Sigmoid colon (tissue), 7 donors: ENCODE results near the gene GPR89A. TPM values are rescaled to one million over a fixed set of nuclear protein-coding genes. Genes with fewer than 3 reads are reported as not detected.
A peak's percentile ranks its signal among the peaks of the same experiment; 100 is the strongest.
"Not testable (repeated sequence)": the region's sequence is repeated elsewhere in the genome, so short reads cannot be mapped to it uniquely, and the experiment has no call there.

Experiments used
- DNase-seq: peaks from one replicate; pipeline ENCODE4 v3.0.0-alpha.2; 2019
- H3K27ac ChIP-seq, 4 donors: fragments of 200-600 bp; sonication (generic); one replicate each; pipeline ENCODE4 v1.5.1; 2016 to 2019; ENCODE audit warnings: mild to moderate bottlenecking in 1 of 4
- H3K27me3 ChIP-seq, 3 donors: fragments of 200-600 bp; sonication (generic); one replicate each; pipeline ENCODE4 v1.5.1; 2019; ENCODE audit warnings: mild to moderate bottlenecking in 1 of 3
- H3K36me3 ChIP-seq, 4 donors: fragments of 200-600 bp; sonication (generic); one replicate each; pipeline ENCODE4 v1.5.1; 2016 to 2019
- H3K4me1 ChIP-seq, 4 donors: fragments of 200-600 bp; sonication (generic); one replicate each; pipeline ENCODE4 v1.5.1; 2017 to 2019
- H3K4me3 ChIP-seq, 4 donors: fragments of 200-600 bp; sonication (generic); one replicate each; pipeline ENCODE4 v1.5.1; 2017 to 2019; ENCODE audit warnings: mild to moderate bottlenecking in 2 of 4, moderate library complexity in 1 of 4
- H3K9me3 ChIP-seq, 4 donors: fragments of 200-600 bp in 3 of 4; sonication (generic) in 3 of 4; one replicate each; pipeline versions ENCODE4 v1.5.1 to v1.6.1; 2013 to 2019
- CTCF ChIP-seq, 4 experiments: fragments of 450-650 bp in 3 of 4; fragments of 200-600 bp in 1 of 4; IDR thresholded peaks; one replicate each; pipeline ENCODE4 v1.5.1; 2016 to 2019; ENCODE audit warnings: antibody characterized with exemption in 4 of 4, mild to moderate bottlenecking in 3 of 4, moderate library complexity in 2 of 4
- EP300 ChIP-seq, 4 donors: sonication (generic); formaldehyde crosslinking; IDR thresholded peaks; one replicate each; pipeline ENCODE4 v1.6.1; 2017; ENCODE audit warnings: antibody characterized with exemption in 4 of 4
- POLR2A ChIP-seq, 2 donors: fragments of 450-650 bp; IDR thresholded peaks; one replicate each; pipeline ENCODE4 v1.6.1; 2016; ENCODE audit warnings: antibody characterized with exemption in 2 of 2, mild to moderate bottlenecking in 2 of 2, moderate library complexity in 2 of 2
- POLR2AphosphoS5 ChIP-seq, 4 donors: sonication (generic); formaldehyde crosslinking; IDR thresholded peaks; one replicate each; pipeline ENCODE4 v1.6.1; 2017; ENCODE audit warnings: antibody characterized with exemption in 4 of 4
- WGBS, 2 donors: extraction: QIAGEN DNeasy Blood & Tissue Kit; methylation state at CpG; one replicate each; pipeline ENCODE4 v1.1.7; 2013; 5-methylcytosine and 5-hydroxymethylcytosine counted together
- intact Hi-C: fragments of 100-400 bp; cut with DNase I; formaldehyde crosslinking; loops from one replicate; pipeline ENCODE4 v1.15.1; 2023
- polyA plus RNA-seq, 3 donors: library from polyadenylated mRNA; stranded (reverse); fragments of 200-250 nt; gene quantifications; one replicate each; pipeline ENCODE4 v1.2.3, GENCODE V29; 2013
- total RNA-seq, 4 donors: library from RNA; depleted of rRNA; stranded (reverse); fragments of >200 nt; gene quantifications; one replicate each; pipeline ENCODE4 v1.1.0, GENCODE V29; 2016
- donor health status: healthy with polysubstance abuse.
- donor health status: Bipolar disorder and iron deficiency.
- donor health status: healthy.

The GPR89A gene
- total RNA-seq (10 to 100 TPM; 16.3 to 51.2 (median 24.3) TPM), polyA plus RNA-seq (10 to 100 TPM in 1 of 3 donors, 1 to 10 TPM in 2; 3.6 to 11.0 (median 4.2) TPM)

DNA sequence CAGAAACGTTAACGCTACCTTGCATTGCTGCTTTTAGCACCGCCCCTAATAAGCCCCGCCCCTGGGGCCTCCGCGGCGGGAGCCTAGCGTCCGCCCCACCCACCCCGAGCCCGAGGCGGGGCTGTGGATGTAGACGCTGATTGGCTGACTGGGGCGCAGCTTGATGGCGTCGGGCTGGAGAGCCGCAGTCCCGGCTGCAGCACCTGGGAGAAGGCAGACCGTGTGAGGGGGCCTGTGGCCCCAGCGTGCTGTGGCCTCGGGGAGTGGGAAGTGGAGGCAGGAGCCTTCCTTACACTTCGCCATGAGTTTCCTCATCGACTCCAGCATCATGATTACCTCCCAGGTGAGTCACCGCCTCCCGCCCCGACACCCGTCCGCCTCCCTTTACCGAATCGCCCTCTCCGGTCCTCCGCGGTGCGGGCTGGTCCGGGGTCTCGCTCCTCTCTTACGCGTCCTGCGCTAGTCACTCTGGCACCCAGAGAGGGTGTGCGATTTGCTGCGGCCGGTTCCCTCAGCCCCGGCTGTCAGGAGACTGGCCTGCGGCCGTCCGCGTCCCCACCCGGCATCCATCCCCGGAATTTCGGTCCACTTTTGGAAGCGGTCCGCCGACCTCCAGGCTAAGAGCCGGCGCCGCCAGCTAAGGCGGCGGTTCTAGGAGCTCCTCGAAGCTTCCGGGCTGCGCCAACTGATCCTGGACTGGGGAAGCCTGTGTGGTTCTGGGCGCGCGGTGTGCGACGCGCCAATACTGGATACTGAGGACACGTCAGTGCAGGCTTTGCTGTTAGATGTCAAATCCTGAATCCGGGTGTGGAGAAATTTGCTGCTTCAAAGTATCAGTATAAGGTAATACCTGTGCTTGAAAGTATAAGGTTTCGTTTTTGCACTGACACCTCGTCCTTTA lies at the start of gene GPR89A:
GPR89A (plus strand) TSS at position 156 of the 901 bp plus-strand sequence; CDS start at position 302, 146 bp downstream.
- 0% methylated on average over 56 of the region's 71 CpGs for WGBS, 2 donors
- H3K9me3 ChIP-seq, H3K27me3 ChIP-seq, H3K36me3 ChIP-seq, intact Hi-C loops: not testable (repeated sequence)
- Histone ChIP-seq H3K27ac (peak within 1 kb of the TSS; percentile 83 to 90 (median 88)), H3K4me3 (peak within 1 kb of the TSS; percentile 65 to 84 (median 70)), H3K4me1 (peaks cover 0 to 12% (median 6%) of the 10 kb centered on the region in 4 donors)
- TF ChIP-seq POLR2A (IDR thresholded peaks at IDR 0.05) (peak; percentile 49 to 52), POLR2AphosphoS5 (IDR thresholded peaks at IDR 0.05) (peak; percentile 71 to 87 (median 82))
- DNase-seq, result peak; percentile 96

- H3K4me3 ChIP-seq, H3K9me3 ChIP-seq, H3K27ac ChIP-seq, H3K27me3 ChIP-seq, H3K4me1 ChIP-seq, H3K36me3 ChIP-seq, intact Hi-C loops, DNase-seq: not testable (repeated sequence)
- 94 to 96% methylated on average over 5 of the region's 5 CpGs for WGBS, 2 donors
Observed at GRCh38 chr1:145586820-145587219, 21.0 kb upstream of the GPR89A start.

GRCh38 chr1:145590806-145591205 lies 17.0 kb upstream of the GPR89A start:
- H3K27me3 ChIP-seq, H3K27ac ChIP-seq, H3K36me3 ChIP-seq, H3K4me3 ChIP-seq, DNase-seq, H3K9me3 ChIP-seq, intact Hi-C loops, H3K4me1 ChIP-seq: not testable (repeated sequence)
- WGBS, 2 donors, result 7 to 10% methylated on average over 5 of the region's 7 CpGs

DNA sequence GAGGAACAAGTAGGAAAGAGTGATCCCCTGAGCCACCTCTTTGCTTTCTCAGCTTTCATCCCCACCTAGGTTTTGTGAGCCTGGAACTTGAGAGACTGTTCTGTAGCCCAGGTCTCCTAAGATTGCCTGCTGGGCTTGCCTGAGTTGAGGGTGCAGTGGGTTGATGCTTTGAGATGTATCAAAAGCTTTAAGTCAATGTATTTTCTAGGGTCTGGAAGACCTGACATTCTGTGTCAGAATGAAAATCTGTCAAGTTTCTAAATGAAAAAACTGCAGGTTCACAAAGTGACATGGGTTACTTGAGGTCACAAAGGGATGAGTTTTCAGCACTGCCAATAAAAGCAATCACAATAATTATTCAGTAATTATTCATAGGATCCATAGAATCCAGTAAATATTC lies 15.4 kb upstream of the GPR89A start:
- H3K4me1 ChIP-seq, H3K4me3 ChIP-seq, intact Hi-C loops, H3K27ac ChIP-seq, DNase-seq, H3K36me3 ChIP-seq, H3K9me3 ChIP-seq, H3K27me3 ChIP-seq: not testable (repeated sequence)

DNA sequence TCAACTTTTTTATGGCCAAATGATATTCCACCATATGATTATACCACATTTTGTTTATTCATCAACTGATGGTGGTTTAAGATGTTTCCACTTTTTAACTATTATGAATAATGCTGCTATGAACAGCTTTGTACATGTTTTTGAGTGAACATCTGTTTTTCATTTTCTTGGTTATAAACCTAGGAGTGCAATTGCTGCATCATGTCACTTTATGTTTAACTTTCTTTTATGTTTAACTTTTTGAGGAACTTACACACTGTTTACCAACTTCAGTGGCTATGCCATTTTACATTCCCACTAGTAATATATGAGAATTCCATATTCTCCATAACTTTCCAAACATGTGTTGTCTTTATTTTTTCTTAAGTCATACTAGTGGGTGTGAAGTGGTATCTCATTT lies 12.4 kb upstream of the GPR89A start:
- H3K4me3 ChIP-seq, intact Hi-C loops: not testable (repeated sequence)

GRCh38 chr1:145596236-145596635 lies 11.6 kb upstream of the GPR89A start:
- 86 to 90% methylated on average over 6 of the region's 6 CpGs for WGBS, 2 donors
- H3K36me3 ChIP-seq, H3K27me3 ChIP-seq, H3K9me3 ChIP-seq, intact Hi-C loops, DNase-seq, H3K27ac ChIP-seq, H3K4me3 ChIP-seq, H3K4me1 ChIP-seq: not testable (repeated sequence)

More for the DNA sequence above, 12.4 kb upstream of the GPR89A start:
- H3K9me3 ChIP-seq, H3K27me3 ChIP-seq, DNase-seq, H3K36me3 ChIP-seq, H3K27ac ChIP-seq, H3K4me1 ChIP-seq: not testable (repeated sequence)

GRCh38 chr1:145599426-145599825 lies 8.4 kb upstream of the GPR89A start:
- 49 to 74% methylated on average over 5 of the region's 5 CpGs for WGBS, 2 donors
- H3K4me1 ChIP-seq, H3K9me3 ChIP-seq, intact Hi-C loops, H3K4me3 ChIP-seq, H3K27me3 ChIP-seq, H3K36me3 ChIP-seq, H3K27ac ChIP-seq, DNase-seq: not testable (repeated sequence)

GRCh38 chr1:145601593-145601992 lies 6.2 kb upstream of the GPR89A start:
- Histone ChIP-seq H3K27me3 (no peaks in the 10 kb centered on the region), H3K4me3 (no peak overlapping the region), H3K9me3 (no peaks in the 10 kb centered on the region), H3K27ac (no peak overlapping the region), H3K36me3 (no peaks in the 10 kb centered on the region), H3K4me1 (no peaks in the 10 kb centered on the region)
- DNase-seq, result no peak
- intact Hi-C loops, result no loop called here
- whole genome bisulfite sequencing, 2 donors, result 78 to 79% methylated on average over 1 of the region's 1 CpG
- no peak for TF ChIP-seq POLR2AphosphoS5 (IDR thresholded peaks at IDR 0.05)
- no peak for TF ChIP-seq POLR2A (IDR thresholded peaks at IDR 0.05)
- TF ChIP-seq CTCF (IDR thresholded peaks at IDR 0.05), result no peak
- no peak for TF ChIP-seq EP300 (IDR thresholded peaks at IDR 0.05)

GRCh38 chr1:145606840-145607239 lies 948 bp upstream of the GPR89A start:
- intact Hi-C loops, H3K27me3 ChIP-seq, H3K4me3 ChIP-seq, DNase-seq, H3K36me3 ChIP-seq, H3K9me3 ChIP-seq, H3K27ac ChIP-seq: not testable (repeated sequence)
- WGBS, 2 donors, result 87 to 92% methylated on average over 5 of the region's 5 CpGs
- H3K4me1 ChIP-seq, result peaks cover 0 to 12% (median 6%) of the 10 kb centered on the region in 4 donors

DNA sequence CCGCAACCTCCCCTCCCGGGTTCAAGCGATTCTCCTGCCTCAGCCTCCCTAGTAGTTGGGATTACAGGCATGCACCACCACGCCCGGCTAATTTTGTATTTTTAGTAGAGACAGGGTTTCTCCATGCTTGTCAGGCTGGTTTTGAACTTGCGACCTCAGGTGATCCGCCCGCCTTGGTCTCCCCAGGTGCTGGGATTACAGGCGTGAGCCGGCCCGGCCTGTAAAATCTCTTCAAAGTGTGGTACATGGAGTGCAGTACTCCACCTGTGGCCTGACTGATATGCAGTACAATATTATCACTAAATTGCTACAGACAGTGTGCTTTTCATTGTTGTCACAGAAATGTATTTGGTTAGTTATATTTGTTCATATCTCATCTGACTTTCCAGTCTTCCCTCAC lies 499 bp upstream of the GPR89A start:
- DNase-seq, H3K9me3 ChIP-seq, intact Hi-C loops, H3K36me3 ChIP-seq, H3K27me3 ChIP-seq, H3K4me3 ChIP-seq, H3K27ac ChIP-seq: not testable (repeated sequence)
- WGBS, 2 donors, result 55 to 83% methylated on average over 4 to 5 of the region's 11 CpGs
- H3K4me1 ChIP-seq, result peaks cover 0 to 12% (median 6%) of the 10 kb centered on the region in 4 donors

GRCh38 chr1:145610744-145611143 lies 3.0 kb downstream of the GPR89A start:
- intact Hi-C loops, H3K27me3 ChIP-seq, H3K4me3 ChIP-seq, DNase-seq, H3K36me3 ChIP-seq, H3K27ac ChIP-seq, H3K9me3 ChIP-seq: not testable (repeated sequence)
- 30 to 62% methylated on average over 2 of the region's 2 CpGs for WGBS, 2 donors
- peaks cover 0 to 12% (median 6%) of the 10 kb centered on the region in 4 donors for H3K4me1 ChIP-seq
